ENCODE results near the gene SPATA6.

DNA sequence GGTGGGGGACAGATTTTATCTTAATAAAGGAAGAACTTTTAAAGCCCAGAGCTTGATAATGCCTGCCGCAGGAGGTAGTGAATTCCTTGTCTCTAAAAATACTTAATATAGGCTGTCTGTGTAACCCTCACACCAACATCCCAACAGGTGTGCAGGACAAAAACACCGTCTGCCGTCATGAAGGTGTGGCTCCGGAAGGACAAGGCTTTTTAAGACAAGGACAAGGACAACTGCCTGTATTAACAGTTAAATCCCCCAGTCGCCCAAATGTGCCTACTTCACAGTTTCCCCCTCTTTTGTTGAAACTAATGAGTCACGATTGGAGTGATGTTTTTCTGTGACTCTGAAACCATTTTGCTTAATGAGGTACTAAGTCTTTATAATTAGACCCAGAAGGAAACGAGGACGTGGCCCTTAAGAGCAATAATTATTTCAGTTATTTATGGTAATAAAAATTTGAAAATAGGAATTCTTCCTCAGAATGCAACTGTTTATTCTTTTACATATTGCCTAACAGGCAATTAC, 27.3 kb upstream of the SPATA6 start:
- TF ChIP-seq CTCF (IDR thresholded peaks at IDR 0.05) (no peak), POLR2A (IDR thresholded peaks at IDR 0.05) (no peak)

All from testis (tissue), 2 donors.